Colon (tissue), 2 donors: ENCODE measurements around the gene ACTL10.
"Not testable (repeated sequence)": the region's sequence is repeated elsewhere in the genome, so short reads cannot be mapped to it uniquely, and the experiment has no call there.

ENCODE experiments used
- FAIRE-seq: peaks from 2 replicates; lab custom pipeline; 2012; peaks lifted over from hg19 to GRCh38; lab: Jason Lieb, UNC
- donor health status: control.
- donor health status: control.

ACTL10 gene

DNA sequence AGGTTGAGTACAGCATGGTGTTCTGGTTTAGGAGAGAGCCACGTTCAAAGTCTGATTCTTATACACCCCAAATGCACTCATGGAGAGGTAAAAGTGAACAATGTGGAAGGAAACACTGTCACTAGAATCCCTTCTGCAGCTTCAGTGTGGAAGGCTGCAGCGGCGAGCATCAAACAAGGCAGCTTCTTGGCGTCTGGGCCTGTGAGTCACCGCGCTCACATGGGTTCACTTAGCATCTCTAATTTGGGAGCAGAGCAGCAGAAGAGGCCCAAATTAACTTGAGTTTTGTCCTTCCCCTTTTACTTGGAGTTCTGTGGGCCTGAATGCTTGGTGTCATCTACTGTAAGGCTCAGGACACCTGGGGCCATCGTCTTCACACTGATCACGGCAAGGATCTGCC, 30.4 kb downstream of the ACTL10 start:
- no peak for FAIRE-seq

- FAIRE-seq = not testable (repeated sequence)
Observed at GRCh38 chr20:33698966-33699365, 32.2 kb downstream of the ACTL10 start.

DNA sequence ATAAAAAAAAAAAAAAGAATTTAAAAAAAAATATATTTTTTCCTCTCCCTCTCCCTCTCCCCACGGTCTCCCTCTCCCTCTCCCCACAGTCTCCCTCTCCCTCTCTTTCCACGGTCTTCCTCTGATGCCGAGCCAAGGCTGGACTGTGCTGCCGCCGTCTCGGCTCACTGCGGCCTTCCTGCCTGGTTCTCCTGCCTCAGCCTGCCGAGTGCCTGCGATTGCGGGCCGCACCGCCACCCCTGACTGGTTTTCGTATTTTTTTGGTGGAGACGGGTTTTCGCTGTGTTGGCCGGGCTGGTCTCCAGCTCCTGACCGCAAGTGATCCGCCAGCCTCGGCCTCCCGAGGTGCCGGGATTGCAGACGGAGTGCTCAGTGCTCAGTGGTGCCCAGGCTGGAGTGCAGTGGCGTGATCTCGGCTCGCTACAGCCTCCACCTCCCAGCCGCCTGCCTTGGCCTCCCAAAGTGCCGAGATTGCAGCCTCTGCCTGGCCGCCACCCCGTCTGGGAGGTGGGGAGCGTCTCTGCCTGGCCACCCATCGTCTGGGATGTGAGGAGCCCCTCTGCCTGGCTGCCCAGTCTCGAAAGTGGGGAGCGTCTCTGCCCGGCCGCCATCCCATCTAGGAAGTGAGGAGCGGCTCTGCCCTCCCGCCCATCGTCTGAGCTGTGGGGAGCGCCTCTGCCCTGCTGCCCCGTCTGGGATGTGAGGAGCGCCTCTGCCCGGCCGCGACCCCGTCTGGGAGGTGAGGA, 34.1 kb downstream of the ACTL10 start:
- FAIRE-seq = not testable (repeated sequence)

GRCh38 chr20:33701629-33702450, 35.1 kb downstream of the ACTL10 start:
- no peak for FAIRE-seq

- FAIRE-seq = no peak
Observed at GRCh38 chr20:33702861-33703260, 36.1 kb downstream of the ACTL10 start.

DNA sequence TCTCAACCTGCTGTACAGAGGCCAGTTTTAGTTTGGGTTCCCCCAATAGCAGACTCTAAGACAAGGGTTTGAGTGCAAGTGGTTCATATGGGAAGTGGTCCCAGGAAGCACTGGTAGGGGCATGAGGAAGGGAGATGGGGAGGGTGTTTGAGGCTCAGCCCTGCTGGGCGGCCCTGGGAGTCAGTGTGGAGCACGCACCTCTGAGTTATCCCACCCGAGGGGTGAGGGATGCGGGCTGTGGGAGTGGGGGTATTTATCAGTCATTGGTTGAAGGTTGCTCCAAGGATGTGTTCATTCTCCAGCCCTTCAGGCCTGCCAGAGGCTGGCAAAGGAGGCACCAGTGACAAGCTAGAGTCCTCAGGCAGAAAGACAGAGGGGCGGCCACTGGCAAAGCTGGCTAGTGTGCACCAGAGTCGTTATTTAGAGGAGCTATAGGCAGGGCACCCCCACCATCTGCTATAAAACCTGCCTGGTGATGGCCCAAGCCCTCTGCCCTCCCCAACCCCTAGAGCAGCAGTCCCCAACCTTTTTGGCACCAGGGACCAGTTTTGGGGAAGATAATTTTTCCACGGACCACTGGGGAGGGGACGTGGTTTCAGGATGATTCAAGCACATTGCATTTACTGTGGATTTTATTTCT, 36.9 kb downstream of the ACTL10 start:
- no peak for FAIRE-seq

DNA sequence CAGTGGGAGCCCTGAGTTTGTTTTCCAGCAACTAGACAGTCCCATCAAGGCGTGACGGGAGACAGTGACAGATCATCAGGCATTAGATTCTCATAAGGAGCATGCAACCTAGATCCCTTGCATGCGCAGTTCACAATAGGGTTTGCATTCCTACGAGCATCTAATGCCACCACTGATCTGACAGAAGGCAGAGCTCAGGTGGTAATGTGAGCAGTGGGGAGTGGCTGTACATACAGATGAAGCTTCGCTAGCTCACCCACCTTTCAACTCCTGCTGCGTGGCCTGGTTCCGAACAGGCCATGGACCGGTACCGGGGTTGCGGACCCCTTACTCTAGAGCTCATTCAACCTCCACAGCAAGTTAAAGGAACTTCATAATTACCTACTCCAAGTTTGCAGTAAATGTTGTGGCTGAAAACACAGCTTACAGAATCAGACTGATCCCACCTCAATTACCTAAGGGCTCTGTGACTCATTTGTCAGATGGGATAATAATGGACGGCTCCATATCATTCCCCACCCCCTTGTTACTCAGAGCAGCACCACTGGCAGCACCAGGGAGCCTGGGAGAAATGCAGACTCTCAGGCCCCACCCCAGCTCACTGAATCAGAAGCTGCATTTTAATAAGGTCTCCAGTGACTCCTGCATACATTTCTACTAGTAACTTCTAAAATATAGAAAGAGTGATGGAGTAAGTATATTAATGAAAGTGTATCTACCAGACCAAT, 37.6 kb downstream of the ACTL10 start:
- no peak for FAIRE-seq

DNA sequence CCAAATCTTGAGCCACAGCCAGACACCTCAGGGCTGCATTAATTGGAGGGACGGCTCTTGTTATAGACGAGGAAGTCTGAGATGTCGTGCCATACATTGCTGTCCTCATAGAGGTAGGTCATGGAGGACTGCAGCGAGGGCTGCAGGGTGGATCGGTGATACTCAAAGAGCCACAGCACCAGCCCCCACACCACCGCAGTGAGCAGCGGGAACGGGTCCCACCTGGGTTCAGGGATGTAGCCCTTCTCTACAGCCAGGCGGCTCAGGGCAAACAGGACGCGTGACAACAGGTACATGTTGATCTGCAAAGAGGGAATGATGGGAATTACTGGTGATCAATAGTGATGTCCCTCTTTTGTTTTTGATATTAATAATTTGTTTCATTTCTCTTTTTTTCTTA, 40.9 kb downstream of the ACTL10 start:
- FAIRE-seq = no peak

GRCh38 chr20:33709398-33709797, 42.7 kb downstream of the ACTL10 start:
- no peak for FAIRE-seq

DNA sequence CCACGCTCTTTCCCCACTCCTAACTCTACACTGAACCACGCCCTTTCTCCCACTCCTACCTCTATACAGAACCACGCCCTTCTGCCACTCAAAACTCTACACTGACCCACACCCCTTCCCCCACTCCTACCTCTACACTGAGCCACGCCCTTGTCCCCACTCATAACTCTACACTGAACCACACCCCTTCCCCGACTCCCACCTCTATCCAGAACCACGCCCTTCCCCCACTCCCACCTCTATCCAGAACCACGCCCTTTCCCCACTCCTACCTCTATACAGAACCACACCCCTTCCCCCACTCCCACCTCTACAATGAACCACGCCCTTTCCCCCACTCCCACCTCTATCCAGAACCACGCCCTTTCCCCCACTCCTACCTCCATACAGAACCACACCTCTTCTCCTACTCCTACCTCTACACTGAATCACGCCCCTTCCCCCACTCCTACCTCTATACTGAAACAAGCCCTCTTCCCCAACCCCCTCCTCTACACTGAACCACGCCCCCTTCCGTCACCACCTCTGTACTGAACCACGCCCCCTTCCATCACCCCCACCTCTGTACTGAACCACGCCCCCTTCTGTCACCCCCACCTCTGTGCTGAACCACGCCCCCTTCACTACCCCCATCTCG, 43.3 kb downstream of the ACTL10 start:
- FAIRE-seq = no peak

GRCh38 chr20:33710681-33711445, 44.1 kb downstream of the ACTL10 start:
- no peak for FAIRE-seq

DNA sequence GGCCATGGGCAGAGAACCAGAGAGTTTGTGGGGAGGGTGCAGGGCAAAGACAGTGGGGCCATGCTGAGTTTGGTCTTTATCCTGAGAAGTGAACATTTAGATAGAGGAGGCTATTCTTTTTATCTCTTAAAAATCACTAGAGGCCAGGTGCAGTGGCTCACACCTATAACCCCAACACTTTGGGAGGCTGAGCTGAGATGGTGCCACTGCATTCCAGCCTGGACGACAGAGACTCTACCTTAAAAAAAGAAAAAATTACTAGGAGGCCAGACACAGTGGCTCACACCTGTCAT, 44.6 kb downstream of the ACTL10 start:
- FAIRE-seq = no peak

GRCh38 chr20:33713865-33714367, 47.2 kb downstream of the ACTL10 start:
- FAIRE-seq = no peak

DNA sequence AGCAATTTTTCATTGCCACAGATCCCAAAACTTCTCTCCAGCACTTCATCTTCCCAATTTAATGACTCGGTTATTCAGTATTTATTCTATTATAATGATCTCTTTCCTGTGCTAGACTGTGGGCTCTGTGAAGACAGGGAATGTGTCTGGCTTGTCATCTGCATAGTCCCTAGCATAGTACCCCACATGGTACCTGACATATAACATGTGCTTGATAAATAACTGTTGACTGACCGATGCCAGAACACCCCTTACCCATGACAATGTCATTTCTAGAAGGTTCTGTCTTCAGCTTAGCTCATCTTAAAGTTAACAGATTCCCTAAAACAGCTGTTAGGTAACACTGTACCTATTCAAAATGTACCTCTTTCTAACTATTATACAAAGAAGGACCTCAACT, 49.8 kb downstream of the ACTL10 start:
- no peak for FAIRE-seq
